GM21526 (cell line): ENCODE measurements around the gene ARHGAP5.
A peak's percentile ranks its signal among the peaks of the same experiment; 100 is the strongest.

Experiments
- ATAC-seq: cut with Tn5 transposase; IDR thresholded peaks from one replicate; pipeline ENCODE4 v1.9.1; 2021; ENCODE audit warnings: moderate library complexity; ENCODE audit not compliant: unreplicated experiment, low FRiP score

Gene ARHGAP5

GRCh38 chr14:32076278-32077080, 625 bp upstream of the ARHGAP5 start:
- peak; percentile 51 for ATAC-seq

GRCh38 chr14:32078023-32078857, 1.1 kb downstream of the ARHGAP5 start:
- ATAC-seq = no peak

- no peak for ATAC-seq
Measured at GRCh38 chr14:32078858-32079216, 1.7 kb downstream of the ARHGAP5 start.

GRCh38 chr14:32079264-32079663, 2.2 kb downstream of the ARHGAP5 start:
- no peak for ATAC-seq

- ATAC-seq = no peak
Measured at GRCh38 chr14:32080001-32080510, 3.0 kb downstream of the ARHGAP5 start.

GRCh38 chr14:32081901-32082300, 4.8 kb downstream of the ARHGAP5 start:
- ATAC-seq = no peak

GRCh38 chr14:32083315-32083624, 6.2 kb downstream of the ARHGAP5 start:
- no peak for ATAC-seq

GRCh38 chr14:32083789-32084188, 6.7 kb downstream of the ARHGAP5 start:
- ATAC-seq = no peak

- no peak for ATAC-seq
Measured at GRCh38 chr14:32085182-32085844, 8.2 kb downstream of the ARHGAP5 start.

GRCh38 chr14:32085845-32086383, 8.8 kb downstream of the ARHGAP5 start:
- ATAC-seq = no peak

GRCh38 chr14:32087173-32087861, 10.2 kb downstream of the ARHGAP5 start:
- no peak for ATAC-seq

- no peak for ATAC-seq
Measured at GRCh38 chr14:32087907-32088306, 10.8 kb downstream of the ARHGAP5 start.

GRCh38 chr14:32090686-32091085, 13.6 kb downstream of the ARHGAP5 start:
- ATAC-seq = no peak

GRCh38 chr14:32099473-32099872, 22.4 kb downstream of the ARHGAP5 start:
- ATAC-seq = no peak

GRCh38 chr14:32100175-32100574, 23.1 kb downstream of the ARHGAP5 start:
- ATAC-seq = no peak

GRCh38 chr14:32102152-32102787, 25.2 kb downstream of the ARHGAP5 start:
- peak; percentile 79 for ATAC-seq

GRCh38 chr14:32102968-32103367, 25.9 kb downstream of the ARHGAP5 start:
- ATAC-seq = no peak

GRCh38 chr14:32104308-32104707, 27.2 kb downstream of the ARHGAP5 start:
- no peak for ATAC-seq

GRCh38 chr14:32104803-32105202, 27.7 kb downstream of the ARHGAP5 start:
- ATAC-seq = no peak
